IPS-18c (cell line): ENCODE results near the gene CCDC17.

ENCODE experiments used
- H3K4me3 ChIP-seq: 2 replicates; pipeline ENCODE4 v1.7.0; 2013; ENCODE audit warnings: low read depth, mild to moderate bottlenecking, low read length, moderate library complexity; ENCODE audit not compliant: insufficient read depth
- H3K9me3 ChIP-seq: one replicate; pipeline ENCODE4 v1.6.1; 2013; ENCODE audit warnings: mild to moderate bottlenecking, low read length, moderate library complexity; ENCODE audit not compliant: control insufficient read depth, insufficient read depth

The CCDC17 gene

GRCh38 chr1:45630429-45630828, 6.6 kb upstream of the CCDC17 start:
- no peaks in the 10 kb centered on the region for H3K9me3 ChIP-seq

GRCh38 chr1:45629035-45629434, 5.2 kb upstream of the CCDC17 start:
- no peaks in the 10 kb centered on the region for H3K9me3 ChIP-seq

More at GRCh38 chr1:45630429-45630828, 6.6 kb upstream of the CCDC17 start:
- no peak overlapping the region for H3K4me3 ChIP-seq

GRCh38 chr1:45622524-45623394, 1.1 kb downstream of the CCDC17 start:
- H3K9me3 ChIP-seq = peaks cover 2% of the 10 kb centered on the region

More at GRCh38 chr1:45629035-45629434, 5.2 kb upstream of the CCDC17 start:
- H3K4me3 ChIP-seq = no peak overlapping the region

GRCh38 chr1:45621895-45622523, 1.8 kb downstream of the CCDC17 start:
- Histone ChIP-seq H3K4me3 (no peak overlapping the region), H3K9me3 (peaks cover 2% of the 10 kb centered on the region)

More at GRCh38 chr1:45622524-45623394, 1.1 kb downstream of the CCDC17 start:
- no peak overlapping the region for H3K4me3 ChIP-seq

GRCh38 chr1:45621501-45621836, 2.4 kb downstream of the CCDC17 start:
- Histone ChIP-seq H3K4me3 (no peak overlapping the region), H3K9me3 (peaks cover 2% of the 10 kb centered on the region)

GRCh38 chr1:45620588-45621500, 3.0 kb downstream of the CCDC17 start:
- H3K4me3 ChIP-seq = no peak overlapping the region
- H3K9me3 ChIP-seq = peaks cover 2% of the 10 kb centered on the region

- peaks cover 2% of the 10 kb centered on the region for H3K9me3 ChIP-seq
Observed at GRCh38 chr1:45619149-45619921, 4.5 kb downstream of the CCDC17 start.

GRCh38 chr1:45617618-45618017, 6.2 kb downstream of the CCDC17 start:
- Histone ChIP-seq H3K9me3 (peaks cover 2% of the 10 kb centered on the region), H3K4me3 (no peak overlapping the region)

More at GRCh38 chr1:45619149-45619921, 4.5 kb downstream of the CCDC17 start:
- H3K4me3 ChIP-seq = no peak overlapping the region

GRCh38 chr1:45615885-45616284, 8.0 kb downstream of the CCDC17 start:
- Histone ChIP-seq H3K9me3 (no peaks in the 10 kb centered on the region), H3K4me3 (no peak overlapping the region)

GRCh38 chr1:45612941-45613579, 10.8 kb downstream of the CCDC17 start:
- Histone ChIP-seq H3K9me3 (no peaks in the 10 kb centered on the region), H3K4me3 (no peak overlapping the region)

- Histone ChIP-seq H3K9me3 (no peaks in the 10 kb centered on the region), H3K4me3 (no peak overlapping the region)
Observed at GRCh38 chr1:45610589-45611226, 13.1 kb downstream of the CCDC17 start.

GRCh38 chr1:45608175-45609156, 15.4 kb downstream of the CCDC17 start:
- Histone ChIP-seq H3K9me3 (no peaks in the 10 kb centered on the region), H3K4me3 (no peak overlapping the region)

GRCh38 chr1:45607404-45608074, 16.3 kb downstream of the CCDC17 start:
- H3K9me3 ChIP-seq = no peaks in the 10 kb centered on the region
- no peak overlapping the region for H3K4me3 ChIP-seq

GRCh38 chr1:45604239-45604638, 19.6 kb downstream of the CCDC17 start:
- H3K9me3 ChIP-seq = no peaks in the 10 kb centered on the region
- H3K4me3 ChIP-seq = no peak overlapping the region
